HG03342 (cell line): Measurements from ENCODE around the gene DAB2.

Source experiments
- ATAC-seq: cut with Tn5 transposase; IDR thresholded peaks from one replicate; pipeline ENCODE4 v1.9.1; 2021; ENCODE audit warnings: mild to moderate bottlenecking, moderate library complexity; ENCODE audit not compliant: unreplicated experiment

DAB2 gene

GRCh38 chr5:39390945-39391344, 33.8 kb downstream of the DAB2 start:
- no peak for ATAC-seq

GRCh38 chr5:39387293-39387692, 37.5 kb downstream of the DAB2 start:
- ATAC-seq: no peak

GRCh38 chr5:39384271-39384670, 40.5 kb downstream of the DAB2 start:
- no peak for ATAC-seq

GRCh38 chr5:39381376-39381775, 43.4 kb downstream of the DAB2 start:
- ATAC-seq: no peak

- no peak for ATAC-seq
Observed at GRCh38 chr5:39379693-39380092, 45.1 kb downstream of the DAB2 start.

- no peak for ATAC-seq
Observed at GRCh38 chr5:39377613-39378012, 47.2 kb downstream of the DAB2 start.

- ATAC-seq: peak; percentile 73
Observed at GRCh38 chr5:39376293-39376714, 48.5 kb downstream of the DAB2 start.

GRCh38 chr5:39373791-39374190, 51.0 kb downstream of the DAB2 start:
- no peak for ATAC-seq

- ATAC-seq: no peak
Observed at GRCh38 chr5:39371367-39371635, 53.5 kb downstream of the DAB2 start.

GRCh38 chr5:39370555-39371366, 54.0 kb downstream of the DAB2 start:
- no peak for ATAC-seq

- ATAC-seq: no peak
Observed at GRCh38 chr5:39369123-39369815, 55.5 kb downstream of the DAB2 start.

- no peak for ATAC-seq
Observed at GRCh38 chr5:39368116-39368515, 56.7 kb downstream of the DAB2 start.

GRCh38 chr5:39367711-39368110, 57.1 kb downstream of the DAB2 start:
- no peak for ATAC-seq

GRCh38 chr5:39364367-39364766, 60.4 kb downstream of the DAB2 start, which contains the start of gene C9:
TSS of gene C9 (minus strand) at chr5:39364495. CDS start at chr5:39364464, 31 bp downstream.
- ATAC-seq: no peak

- ATAC-seq: no peak
Observed at GRCh38 chr5:39363217-39363616, 61.6 kb downstream of the DAB2 start.

- no peak for ATAC-seq
Observed at GRCh38 chr5:39362646-39363045, 62.1 kb downstream of the DAB2 start.

- no peak for ATAC-seq
Observed at GRCh38 chr5:39361306-39361705, 63.5 kb downstream of the DAB2 start.

GRCh38 chr5:39360471-39361111, 64.2 kb downstream of the DAB2 start:
- no peak for ATAC-seq

- no peak for ATAC-seq
Observed at GRCh38 chr5:39356263-39356662, 68.5 kb downstream of the DAB2 start.

- ATAC-seq: no peak
Observed at GRCh38 chr5:39355324-39355723, 69.5 kb downstream of the DAB2 start.

- ATAC-seq: no peak
Observed at GRCh38 chr5:39353717-39354399, 70.9 kb downstream of the DAB2 start.
